GM12872 (cell line): ENCODE results near the gene ZBTB16.

Experiments used
- CTCF ChIP-seq: IDR thresholded peaks from 3 replicates; pipeline ENCODE4 v1.5.1; 2011; ENCODE audit warnings: low read depth, mild to moderate bottlenecking, low read length, moderate library complexity; ENCODE audit not compliant: insufficient read depth

Gene ZBTB16

GRCh38 chr11:114099392-114100178 lies 40.1 kb downstream of the ZBTB16 start:
- TF ChIP-seq CTCF, result no peak

GRCh38 chr11:114102993-114103896 lies 43.7 kb downstream of the ZBTB16 start:
- TF ChIP-seq CTCF, result no peak

GRCh38 chr11:114105611-114106010 lies 46.1 kb downstream of the ZBTB16 start:
- TF ChIP-seq CTCF, result no peak

- TF ChIP-seq CTCF, result no peak
These were observed 46.5 kb downstream of the ZBTB16 start for GRCh38 chr11:114106047-114106446.

- no peak for TF ChIP-seq CTCF
These were observed 47.5 kb downstream of the ZBTB16 start for GRCh38 chr11:114106986-114107385.

GRCh38 chr11:114108501-114109205 lies 49.1 kb downstream of the ZBTB16 start:
- TF ChIP-seq CTCF, result no peak
